PC-3 (cell line): ENCODE measurements around the gene RIPOR3.

Experiments
- EZH2 ChIP-seq: fragments of 300-600 bp; sonication (generic); IDR thresholded peaks from one replicate; pipeline ENCODE4 v1.6.1; 2017; ENCODE audit warnings: antibody characterized with exemption, mild to moderate bottlenecking, low read length; ENCODE audit not compliant: unreplicated experiment
- EZH2phosphoT487 ChIP-seq: fragments of 300-600 bp; sonication (generic); IDR thresholded peaks from 2 replicates; pipeline ENCODE4 v1.6.1; 2018; ENCODE audit warnings: mild to moderate bottlenecking, antibody characterized with exemption, low read length, borderline replicate concordance
- TF ChIP-seq, protein P1 (sequence below): fragments of 300-600 bp; sonication (generic); conservative IDR thresholded peaks from 2 replicates; pipeline ENCODE4 v1.5.1; 2017; ENCODE audit warnings: antibody characterized with exemption, low read depth, mild to moderate bottlenecking, low read length

DNA sequence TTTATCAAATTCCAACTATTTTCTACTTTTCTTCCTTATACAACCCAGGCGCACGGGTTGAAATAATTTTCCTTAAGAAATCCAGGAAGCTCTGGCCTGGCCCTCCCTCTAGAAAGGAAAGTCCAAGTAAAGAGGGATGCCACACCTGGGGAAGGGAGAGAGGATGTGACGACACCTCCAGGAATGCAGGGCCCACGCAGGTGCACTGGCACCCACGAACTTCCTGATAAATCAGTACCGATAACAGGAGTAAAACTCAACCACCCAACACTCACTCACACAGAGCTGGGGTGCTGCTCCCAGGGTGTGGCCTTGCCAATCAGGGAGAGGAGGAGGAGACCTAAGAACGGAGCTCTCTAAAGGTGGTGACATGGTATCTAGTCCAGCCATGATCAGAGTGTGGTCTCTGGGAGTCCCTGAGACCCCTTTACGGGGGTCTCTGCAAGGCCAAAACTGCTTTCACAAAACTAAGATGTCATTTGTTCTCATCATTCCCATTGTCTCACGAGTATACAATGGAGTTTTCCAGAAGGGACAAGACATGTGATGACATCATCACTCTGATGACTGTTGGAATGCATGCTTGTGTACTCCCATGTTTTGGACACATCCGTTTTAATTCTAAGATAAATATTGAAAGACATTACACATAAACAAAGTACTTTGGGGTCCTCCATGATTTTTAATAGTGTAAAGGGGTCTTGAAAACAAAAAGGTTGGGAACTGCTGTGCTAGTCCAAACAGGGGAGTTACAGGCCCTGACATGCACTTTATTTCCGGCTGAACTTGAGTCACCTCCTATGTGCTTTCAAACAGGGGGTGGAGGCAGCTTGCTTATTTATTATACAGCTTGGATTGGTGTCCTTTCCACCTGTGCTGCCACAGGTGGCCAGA lies 37.9 kb upstream of the RIPOR3 start:
- TF ChIP-seq, protein P1, sequence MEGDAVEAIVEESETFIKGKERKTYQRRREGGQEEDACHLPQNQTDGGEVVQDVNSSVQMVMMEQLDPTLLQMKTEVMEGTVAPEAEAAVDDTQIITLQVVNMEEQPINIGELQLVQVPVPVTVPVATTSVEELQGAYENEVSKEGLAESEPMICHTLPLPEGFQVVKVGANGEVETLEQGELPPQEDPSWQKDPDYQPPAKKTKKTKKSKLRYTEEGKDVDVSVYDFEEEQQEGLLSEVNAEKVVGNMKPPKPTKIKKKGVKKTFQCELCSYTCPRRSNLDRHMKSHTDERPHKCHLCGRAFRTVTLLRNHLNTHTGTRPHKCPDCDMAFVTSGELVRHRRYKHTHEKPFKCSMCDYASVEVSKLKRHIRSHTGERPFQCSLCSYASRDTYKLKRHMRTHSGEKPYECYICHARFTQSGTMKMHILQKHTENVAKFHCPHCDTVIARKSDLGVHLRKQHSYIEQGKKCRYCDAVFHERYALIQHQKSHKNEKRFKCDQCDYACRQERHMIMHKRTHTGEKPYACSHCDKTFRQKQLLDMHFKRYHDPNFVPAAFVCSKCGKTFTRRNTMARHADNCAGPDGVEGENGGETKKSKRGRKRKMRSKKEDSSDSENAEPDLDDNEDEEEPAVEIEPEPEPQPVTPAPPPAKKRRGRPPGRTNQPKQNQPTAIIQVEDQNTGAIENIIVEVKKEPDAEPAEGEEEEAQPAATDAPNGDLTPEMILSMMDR: no peak
- TF ChIP-seq EZH2 (no peak), EZH2phosphoT487 (no peak)
